ENCODE measurements around the gene SFXN4.

Gene SFXN4

GRCh38 chr10:119165171-119166117, at the start of gene SFXN4:
TSS of gene SFXN4 (minus strand) at chr10:119165714. CDS start at chr10:119165647, 67 bp downstream.
- peak; percentile 44 for DNase-seq (ENCODE audit: low read depth)
- H3K4me3 ChIP-seq (ENCODE audit: low read depth, low read length) = peak within 1 kb of the TSS; percentile 86
- no peak for TF ChIP-seq CTCF (conservative IDR thresholded peaks at IDR 0.05; ENCODE audit: low read depth, low read length)

- no peak overlapping the region for H3K4me3 ChIP-seq (ENCODE audit: low read depth, low read length)
- peak; percentile 54 for DNase-seq (ENCODE audit: low read depth)
- no peak for TF ChIP-seq CTCF (conservative IDR thresholded peaks at IDR 0.05; ENCODE audit: low read depth, low read length)
Observed at GRCh38 chr10:119211625-119212441, 46.3 kb upstream of the SFXN4 start.

GRCh38 chr10:119211176-119211575, 45.7 kb upstream of the SFXN4 start:
- peak; percentile 87 for DNase-seq (ENCODE audit: low read depth)
- no peak overlapping the region for H3K4me3 ChIP-seq (ENCODE audit: low read depth, low read length)
- TF ChIP-seq CTCF (conservative IDR thresholded peaks at IDR 0.05; ENCODE audit: low read depth, low read length) = no peak

- no peak for TF ChIP-seq CTCF (conservative IDR thresholded peaks at IDR 0.05; ENCODE audit: low read depth, low read length)
- no peak overlapping the region for H3K4me3 ChIP-seq (ENCODE audit: low read depth, low read length)
- DNase-seq (ENCODE audit: low read depth) = no peak
Observed at GRCh38 chr10:119210633-119211032, 45.1 kb upstream of the SFXN4 start.

- TF ChIP-seq CTCF (conservative IDR thresholded peaks at IDR 0.05; ENCODE audit: low read depth, low read length) = no peak
- DNase-seq (ENCODE audit: low read depth) = peak; percentile 58
- peak overlapping the region; percentile 90 for H3K4me3 ChIP-seq (ENCODE audit: low read depth, low read length)
Observed at GRCh38 chr10:119209736-119210355, 44.3 kb upstream of the SFXN4 start.

- TF ChIP-seq CTCF (conservative IDR thresholded peaks at IDR 0.05; ENCODE audit: low read depth, low read length) = peak; percentile 92
- peak overlapping the region; percentile 90 for H3K4me3 ChIP-seq (ENCODE audit: low read depth, low read length)
- DNase-seq (ENCODE audit: low read depth) = peak; percentile 88
Observed at GRCh38 chr10:119209035-119209735, 43.7 kb upstream of the SFXN4 start.
